NCI-H345 treated with DMSO at 0.1 percent for 48 hours (cell line): ENCODE measurements around the gene UBAC2.
"Not testable (repeated sequence)": the region's sequence is repeated elsewhere in the genome, so short reads cannot be mapped to it uniquely, and the experiment has no call there.

Source experiments
- DNase-seq: peaks from one replicate; lab custom pipeline; 2025; ENCODE audit not compliant: unreplicated experiment; lab: John Stamatoyannopoulos, UW

The UBAC2 gene

DNA sequence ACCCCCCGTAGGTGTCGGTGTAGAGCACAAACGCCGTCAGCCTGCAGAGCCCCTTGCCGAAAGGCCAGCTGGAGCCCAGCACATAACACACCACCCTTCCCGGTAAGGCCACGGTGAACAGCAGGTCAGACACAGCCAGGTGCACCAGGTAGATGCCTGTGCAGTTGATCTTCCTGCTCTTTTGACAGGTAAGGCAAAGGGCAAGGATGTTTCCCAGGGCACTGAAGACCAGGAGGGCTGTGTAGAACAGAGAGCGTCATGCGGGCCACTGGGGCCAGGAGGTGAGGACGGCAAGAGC lies 208.0 kb downstream of the UBAC2 start:
- no peak for DNase-seq

DNA sequence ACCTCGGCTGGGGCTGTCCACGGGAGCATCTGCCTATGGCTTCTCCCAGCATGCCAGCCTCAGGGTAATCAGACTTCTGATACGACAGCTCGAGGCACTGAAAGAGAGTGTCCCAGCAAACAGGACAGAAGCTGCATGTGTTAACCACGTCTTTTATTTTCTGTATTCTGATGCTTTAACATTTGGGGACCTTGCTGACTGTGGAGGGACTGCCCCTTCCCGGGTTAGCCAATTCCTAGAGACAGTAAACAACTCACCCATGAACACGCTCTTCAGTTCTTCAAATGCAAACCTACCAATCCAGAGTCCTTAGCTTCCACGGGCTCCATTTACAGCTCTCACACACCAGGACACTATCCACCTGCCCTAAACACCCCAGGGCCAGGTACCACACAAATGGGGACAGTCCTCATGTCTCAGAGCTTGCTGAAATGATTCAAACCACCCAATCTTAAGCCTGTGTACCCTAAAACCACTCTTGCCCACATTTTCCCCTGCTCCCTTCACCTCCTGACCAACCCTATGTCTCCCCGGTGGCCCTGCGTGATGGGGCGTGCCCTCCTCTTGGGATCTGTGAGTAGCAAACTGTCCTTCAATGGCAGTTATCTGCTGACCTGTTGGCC lies 208.9 kb downstream of the UBAC2 start:
- not testable (repeated sequence) for DNase-seq

DNA sequence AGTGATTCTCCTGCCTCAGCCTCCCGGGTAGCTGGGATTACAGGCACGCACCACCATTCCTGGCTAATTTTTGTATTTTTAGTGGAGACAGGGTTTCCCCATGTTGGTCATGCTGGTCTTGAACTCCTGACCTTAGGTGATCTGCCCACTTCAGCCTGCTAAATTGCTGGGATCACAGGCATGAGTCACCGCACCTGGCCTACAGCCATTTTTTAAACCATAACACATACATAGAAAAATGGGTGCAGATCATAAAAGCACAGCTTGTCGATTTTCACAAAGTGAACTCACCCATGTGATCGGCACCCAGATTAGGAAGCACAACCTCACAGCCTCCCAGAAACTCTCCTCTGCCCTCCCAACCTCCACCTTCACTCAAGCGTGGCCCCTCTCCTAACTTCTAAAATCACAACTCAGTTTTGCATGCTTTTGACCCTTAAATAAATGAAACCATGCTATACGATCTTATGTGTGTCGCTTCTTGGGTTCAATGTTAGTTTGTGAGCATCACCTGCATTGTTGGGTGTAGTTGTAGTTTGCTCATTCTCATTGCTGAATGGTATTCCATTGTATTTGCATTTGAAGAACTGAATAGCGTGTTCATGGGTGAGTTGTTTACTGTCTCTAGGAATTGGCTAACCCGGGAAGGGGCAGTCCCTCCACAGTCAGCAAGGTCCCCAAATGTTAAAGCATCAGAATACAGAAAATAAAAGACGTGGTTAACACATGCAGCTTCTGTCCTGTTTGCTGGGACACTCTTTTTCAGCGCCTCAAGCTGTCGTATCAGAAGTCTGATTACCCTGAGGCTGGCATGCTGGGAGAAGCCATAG lies 210.2 kb downstream of the UBAC2 start:
- not testable (repeated sequence) for DNase-seq

DNA sequence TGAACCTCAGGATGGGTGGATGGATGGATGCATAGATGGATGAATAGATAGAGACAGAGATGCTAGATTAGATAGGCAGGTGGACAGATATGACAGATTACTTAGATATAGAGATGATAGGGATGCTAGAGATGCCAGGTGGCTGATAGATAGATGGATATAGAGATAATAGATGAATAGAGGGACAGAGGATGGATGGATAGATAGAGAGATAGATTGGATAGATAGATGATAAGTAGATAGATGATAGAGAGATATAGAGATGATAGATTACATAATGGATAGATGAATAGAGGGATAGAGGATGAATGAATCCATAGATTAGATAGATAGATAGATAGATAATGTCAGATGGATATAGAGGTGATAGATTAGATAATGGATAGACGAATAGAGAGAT lies 212.2 kb downstream of the UBAC2 start:
- no peak for DNase-seq

DNA sequence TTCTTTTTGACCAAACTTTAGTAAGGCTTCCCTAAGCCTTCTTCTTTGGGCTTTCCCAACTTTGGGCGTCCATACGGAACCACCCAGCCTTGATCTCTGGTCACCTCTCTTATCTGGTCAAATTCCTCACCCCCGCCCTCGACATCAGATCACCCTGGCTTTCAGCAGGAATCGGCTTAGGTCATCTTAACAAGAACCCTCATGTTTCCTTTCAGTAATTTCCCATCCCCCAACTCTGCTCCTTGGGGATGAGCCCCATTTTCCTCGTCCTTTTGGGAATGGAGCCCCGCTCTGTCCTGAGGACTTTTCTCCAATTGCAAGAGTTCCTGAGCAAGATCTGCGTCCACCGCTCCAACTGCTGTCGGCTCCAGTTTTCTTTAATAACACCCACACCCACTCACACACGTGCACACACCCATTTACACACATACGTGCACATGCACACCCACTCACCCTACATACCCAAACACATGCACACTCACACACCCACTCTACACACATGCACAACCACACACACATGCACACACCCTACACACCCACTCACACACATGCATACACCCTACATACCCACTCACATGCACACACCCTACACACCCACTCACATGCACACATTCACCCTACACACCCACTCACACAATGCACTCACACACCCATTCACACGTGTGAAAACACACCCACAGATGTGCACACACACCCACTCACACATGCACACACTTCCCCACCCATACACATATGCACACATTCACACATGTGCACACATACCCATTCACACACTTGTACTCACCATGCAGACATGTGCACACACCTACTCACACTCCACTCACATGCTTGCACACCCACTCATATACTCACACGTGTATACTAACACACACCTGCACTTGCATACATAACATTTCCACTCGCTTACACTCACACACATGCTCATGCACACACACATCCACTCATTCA lies 213.7 kb downstream of the UBAC2 start:
- no peak for DNase-seq

DNA sequence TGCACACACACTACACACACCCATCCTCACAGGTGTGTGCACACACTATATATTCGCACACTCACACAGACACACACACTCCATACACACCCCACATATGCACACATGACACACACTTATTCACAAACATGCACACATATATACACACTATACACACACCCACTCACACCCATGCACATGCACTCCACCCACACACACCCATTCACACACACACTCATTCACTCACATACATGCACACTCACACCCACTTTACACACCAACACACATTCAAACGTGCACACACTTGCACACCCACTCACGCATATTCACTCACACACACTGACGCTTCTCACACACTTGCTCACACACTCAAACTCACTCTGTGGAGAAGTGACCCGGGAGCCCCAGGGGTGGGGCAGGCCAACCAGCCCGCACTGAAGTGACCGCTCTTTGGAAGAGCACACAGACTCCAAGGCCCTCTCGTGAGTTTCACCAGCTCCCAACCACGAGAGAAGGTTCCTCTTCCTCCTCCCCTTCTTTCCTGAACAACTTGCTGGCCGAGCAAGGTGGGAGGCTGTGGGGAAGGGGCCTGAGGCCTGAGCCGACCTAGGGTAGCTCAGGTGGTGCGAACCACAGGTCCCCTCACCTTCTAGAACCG lies 214.5 kb downstream of the UBAC2 start:
- DNase-seq, result no peak

DNA sequence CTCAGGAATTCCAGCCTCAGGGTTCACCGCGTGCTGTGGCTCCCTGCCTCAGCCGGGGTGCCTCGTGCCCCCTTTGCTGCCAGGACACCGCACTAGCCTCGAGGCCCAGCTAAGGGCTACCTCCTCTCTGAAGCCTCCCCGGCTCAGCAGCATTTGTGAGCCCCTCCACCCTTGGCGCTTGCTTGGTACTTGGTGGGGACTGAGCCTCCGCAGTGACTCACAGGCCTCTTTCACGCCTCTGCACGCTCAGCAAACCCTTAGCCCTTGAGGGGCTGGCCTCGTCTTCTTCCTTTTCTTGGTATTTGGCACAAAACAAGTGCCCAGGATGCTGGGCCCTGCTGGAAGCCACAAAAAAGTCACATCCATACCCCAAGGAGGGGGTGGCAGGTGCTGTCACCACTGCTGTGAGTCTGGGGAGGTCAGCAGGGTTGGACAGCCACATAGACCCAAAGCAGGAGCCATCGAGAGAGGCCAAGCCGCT lies 215.2 kb downstream of the UBAC2 start:
- DNase-seq, result no peak

DNA sequence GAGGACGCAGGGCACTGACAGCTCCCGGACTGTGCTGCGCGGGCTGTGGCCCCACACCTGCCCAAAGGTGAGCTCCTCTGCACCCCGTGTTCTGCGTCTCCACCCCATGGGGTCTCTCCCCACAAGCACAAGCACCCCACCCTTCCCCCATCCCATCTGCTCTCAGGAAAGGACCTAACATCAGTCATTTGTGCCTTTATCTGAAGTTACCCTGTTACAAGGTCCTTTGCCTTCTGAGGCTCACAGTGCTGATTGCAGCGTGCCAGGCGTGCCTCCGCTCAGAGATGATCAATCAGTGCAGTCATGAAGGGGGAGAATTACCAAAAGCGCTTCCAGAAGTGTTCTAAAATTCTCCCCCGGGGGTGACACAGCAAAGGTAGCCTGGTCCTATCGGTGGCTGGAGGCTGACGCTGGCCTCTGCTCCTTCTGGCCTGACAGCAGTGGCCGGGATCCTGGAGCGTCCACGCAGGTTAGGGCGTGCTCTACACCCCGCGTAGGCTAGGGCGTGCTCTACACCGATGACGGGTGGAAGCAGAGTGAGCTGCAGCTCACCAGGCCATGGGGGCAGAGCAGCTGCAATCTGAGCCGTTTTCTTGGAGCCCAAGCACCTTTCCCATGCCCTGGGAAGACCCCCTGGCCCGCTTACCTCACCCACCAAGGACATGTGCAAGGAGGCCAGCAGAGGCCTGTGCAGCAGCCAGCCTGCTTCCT lies 215.9 kb downstream of the UBAC2 start:
- no peak for DNase-seq

DNA sequence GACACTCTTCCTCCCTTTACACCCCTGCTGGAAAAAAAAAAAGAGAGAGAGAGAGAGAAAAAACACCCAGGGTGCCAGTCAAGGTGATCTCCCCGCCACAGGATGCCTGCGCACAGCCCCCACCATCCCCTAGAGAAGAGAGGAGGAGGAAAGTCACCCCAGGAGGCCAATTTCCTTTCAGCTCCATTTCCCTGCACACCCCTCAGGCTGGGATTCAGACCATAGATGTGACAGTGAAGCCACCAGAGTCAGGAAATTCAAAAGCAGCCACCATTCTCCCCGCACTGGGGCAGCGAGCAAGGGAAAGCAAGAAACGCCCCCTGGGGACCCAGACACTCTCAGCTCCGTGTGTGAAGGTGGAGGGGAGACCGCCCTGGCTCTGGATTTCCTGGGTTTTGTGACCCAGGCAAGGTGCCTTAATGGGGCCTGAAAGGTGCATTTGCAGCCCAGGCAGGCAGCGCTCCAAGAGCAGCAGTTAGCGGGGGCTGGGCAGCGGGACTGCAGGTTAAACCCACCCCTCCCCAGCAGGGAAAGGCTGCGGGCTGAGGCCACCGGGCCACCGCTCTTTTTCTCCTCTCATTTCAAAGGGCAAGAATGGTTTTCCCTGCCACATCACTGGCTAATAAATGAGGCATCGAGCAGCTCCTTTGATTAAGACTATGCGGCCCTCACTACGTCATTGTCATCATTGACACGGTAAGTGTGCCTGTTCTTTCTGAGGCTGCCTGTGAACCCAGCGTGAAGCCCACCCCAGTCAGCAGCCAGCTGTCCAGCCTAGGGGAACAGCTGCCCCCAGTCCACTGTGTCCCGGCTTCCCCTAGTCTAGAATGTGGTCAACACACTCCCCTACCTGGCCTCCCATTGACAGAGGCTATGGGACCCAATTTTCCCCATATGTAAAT lies 216.8 kb downstream of the UBAC2 start:
- no peak for DNase-seq

DNA sequence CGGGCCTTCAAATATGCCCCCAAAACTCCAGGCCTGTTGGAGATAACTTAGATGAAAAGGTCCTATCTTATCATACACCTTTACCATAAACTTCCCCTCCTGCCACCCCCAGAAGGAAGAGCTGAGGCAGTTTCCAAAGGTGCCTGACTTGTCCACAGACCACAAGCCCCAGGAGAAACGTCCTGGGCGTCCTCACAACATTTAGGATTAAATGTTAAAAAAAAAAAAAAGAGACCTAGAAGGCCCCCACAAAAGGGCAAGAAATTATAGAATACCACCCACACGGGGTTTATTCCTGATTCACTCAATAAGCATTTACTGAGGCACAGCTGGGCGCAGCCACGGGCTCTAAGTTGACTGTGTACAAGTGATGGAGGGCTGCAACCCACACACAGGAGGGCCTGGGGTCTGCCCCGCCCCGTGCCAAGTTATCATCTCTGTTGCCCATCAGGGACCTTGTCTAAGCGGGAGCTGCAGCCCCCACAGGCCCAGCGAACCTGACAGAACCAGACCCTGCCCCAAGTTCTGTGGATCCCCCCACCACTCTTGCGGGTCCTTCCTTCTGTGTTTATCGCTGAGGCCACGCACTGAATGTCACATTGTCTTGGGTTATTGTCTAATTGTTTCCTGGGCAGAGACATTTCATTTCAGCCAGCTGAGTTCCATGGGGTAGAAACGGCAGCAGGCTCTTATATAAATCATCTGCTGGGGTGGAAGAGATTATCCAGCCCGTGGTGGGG lies 217.6 kb downstream of the UBAC2 start:
- no peak for DNase-seq

DNA sequence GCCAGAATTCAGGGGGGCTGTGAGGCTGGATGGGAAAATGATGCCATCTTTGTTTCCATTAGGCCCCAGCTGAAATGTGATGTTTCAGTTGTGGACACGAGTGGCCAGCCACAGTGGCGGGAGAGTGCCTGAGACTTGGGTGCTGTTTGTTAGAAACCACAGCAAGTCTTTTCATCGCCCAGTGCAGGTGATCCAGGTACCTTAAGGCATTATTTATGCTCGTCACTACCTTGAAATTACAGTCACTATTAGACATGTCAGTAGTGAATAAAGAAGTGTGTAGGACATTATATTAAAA lies 218.1 kb downstream of the UBAC2 start:
- no peak for DNase-seq

DNA sequence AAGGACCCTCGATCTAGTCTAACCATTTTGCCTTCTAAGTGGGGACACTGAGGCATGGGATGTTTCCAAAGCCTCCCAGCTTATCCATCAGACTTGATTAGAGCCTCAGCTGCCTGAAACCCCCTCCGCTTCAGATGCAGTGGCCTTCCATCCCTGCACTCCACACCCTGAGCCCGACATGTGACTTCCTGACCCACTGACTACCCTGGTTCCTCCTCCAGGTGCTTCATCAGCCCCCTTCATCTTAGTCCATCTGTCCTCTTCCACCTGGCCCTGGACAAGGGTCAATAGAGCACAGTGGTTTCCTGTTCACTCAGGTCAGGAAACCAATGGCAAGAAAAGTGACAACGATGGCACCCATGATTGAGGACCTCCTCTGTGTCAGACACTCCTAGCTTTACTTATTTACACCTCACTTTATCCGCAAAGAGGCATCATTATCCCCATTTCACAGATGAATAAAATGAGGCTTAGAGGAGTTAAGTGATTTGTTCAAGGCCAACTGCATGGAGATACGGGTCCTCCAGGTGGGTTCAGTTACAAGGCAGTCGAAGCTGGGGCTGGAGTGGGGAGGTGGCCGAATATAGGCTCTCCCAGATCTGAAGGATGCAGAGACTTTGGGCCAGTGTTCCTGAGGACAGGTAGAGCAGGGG lies 219.1 kb downstream of the UBAC2 start:
- DNase-seq, result no peak

DNA sequence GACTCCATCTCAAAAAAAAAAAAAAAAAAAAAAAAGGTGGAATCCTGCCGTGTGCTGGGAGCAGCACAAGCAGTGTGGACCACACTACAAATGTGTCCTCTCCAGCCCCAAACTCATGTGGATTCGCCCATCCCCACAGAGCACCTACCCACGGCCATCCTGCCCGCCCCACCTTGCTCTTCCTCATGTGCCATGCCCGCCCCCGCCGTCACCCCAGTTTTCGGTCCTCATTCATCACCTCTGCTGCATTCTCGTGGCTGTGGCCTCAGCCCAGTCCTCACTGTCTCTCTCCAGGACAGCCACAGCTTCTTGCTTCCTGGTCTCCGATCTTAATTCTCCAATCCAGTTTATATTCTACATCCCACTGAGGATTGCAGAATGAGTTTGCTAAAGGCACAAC lies 220.6 kb downstream of the UBAC2 start:
- no peak for DNase-seq

DNA sequence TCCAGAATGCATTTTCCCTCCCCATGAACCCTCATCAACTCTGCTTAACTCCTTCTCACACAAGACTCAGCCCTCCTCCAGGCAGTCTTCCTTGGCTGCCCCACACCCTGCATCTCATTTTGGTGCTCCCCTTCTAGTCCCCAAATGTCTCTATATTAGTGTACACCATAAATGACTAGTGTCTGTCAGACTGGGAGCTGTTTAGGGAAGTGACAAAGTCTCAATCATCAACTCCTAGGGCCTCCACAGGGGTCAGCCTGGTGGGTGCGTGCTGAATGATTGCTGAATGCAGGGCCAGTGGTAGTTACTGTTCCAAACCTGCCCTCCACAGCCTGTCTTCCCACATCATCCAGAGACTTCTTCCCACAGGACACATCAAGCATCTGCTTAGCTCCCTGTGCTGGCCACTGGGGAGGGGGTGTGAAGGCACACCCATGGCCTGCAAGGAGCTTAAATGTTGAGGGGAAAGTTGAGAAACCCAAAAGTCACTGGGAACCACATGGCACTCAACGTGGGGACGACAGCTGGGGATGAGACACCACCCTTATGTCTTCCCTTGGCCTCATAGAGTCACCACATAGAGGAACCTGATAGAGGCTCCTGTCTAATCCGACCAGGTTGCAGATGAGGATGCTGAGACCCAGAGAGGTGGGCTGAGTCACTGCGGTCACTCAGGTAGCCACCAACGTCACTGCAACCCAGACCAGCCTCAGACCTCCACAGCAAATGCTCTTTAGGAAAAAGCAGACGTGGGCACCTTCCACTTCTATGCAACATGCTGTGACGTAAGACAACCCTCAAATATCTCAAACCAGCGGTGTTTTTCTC lies 221.3 kb downstream of the UBAC2 start:
- DNase-seq, result no peak

DNA sequence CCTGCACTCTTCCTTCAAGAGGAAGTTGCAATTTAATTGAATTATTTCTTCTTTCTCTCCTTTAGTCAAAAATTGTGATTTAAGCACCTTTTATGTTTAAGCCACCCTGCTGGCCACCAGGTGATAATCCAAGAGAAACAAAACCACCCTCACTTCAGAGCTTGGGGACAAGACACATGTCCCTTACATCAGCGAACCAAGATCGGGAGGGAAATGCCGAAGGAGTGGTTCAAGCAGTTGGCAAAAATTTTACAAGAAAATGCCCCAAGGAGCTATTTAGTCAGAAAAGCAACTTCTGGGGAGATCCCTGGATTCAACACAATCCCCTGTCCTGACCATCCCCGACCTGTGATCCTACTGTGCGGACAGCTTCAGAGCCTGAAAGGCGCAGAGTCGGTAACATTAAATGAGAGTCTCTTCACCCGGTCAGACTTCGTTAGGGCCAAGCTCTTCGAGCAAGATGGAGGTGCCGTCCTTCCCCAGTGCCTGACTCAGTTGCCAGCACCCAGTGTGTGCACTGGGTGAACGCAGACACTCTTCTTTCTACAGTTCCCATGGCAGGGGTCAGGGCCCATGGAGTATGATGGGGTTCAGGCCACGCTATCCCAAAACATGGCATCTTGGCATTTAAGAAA lies 222.0 kb downstream of the UBAC2 start:
- no peak for DNase-seq

DNA sequence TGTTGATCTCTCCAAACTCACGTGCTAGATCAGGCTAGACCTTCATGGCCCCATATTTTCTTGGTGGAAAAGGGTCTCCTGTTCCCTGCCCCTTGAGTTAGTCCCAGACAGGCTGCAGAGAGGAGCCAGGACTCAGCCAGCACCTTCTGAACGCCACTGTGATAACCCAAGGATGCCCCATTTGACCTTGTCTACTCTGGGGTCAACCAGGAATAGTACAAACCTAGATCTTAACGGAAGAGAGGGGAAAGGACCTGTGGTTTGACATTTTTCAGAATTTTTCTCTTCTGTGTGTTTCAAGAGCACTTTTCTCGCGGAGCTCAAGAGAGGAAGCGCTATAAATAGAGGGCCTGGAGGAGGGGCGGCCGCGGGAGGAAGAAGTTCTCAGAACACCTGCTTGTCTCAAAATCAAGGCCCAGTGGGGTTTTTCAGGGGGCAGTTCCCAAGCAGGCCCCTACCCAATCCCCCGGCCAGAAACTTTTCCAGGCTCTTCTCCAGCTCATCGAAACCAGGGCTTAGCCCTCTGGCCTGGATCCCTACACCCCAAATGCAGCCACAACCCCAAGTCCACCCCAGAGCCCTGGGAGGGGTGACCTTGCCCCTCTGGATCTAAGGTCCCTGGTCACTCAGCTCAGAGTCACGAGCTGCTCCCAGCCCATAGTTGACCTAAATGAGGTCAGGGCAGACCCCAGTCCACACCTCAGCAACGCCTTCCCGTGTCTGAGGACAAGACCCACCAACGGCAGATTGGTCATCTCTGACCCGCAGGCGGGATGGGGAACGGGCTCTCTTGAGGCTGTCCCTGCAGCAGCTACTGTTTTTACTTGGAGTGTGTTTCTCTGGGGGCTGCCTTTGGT lies 225.1 kb downstream of the UBAC2 start:
- no peak for DNase-seq
